ENCODE results near the gene HIF3A.
"Not testable (repeated sequence)": the region's sequence is repeated elsewhere in the genome, so short reads cannot be mapped to it uniquely, and the experiment has no call there.

The HIF3A gene

DNA sequence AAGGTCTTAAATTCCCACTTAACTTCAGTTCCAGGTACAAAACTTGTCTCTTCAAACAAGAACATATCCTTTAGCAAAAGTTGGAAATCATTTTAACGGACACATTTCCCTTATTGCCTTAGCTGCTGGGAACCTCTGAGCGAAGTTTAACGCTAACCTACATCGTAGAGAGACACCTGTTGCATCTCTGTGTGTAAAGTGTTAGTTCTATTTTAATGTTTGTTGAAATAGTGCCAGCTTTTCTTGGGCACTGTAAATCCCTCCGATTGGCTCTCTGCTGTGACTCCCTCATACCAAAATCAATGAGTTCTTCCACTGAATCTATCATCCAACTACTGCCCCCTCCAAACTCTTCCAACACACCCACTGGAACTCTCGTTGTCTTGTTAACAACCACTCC is 2.3 kb upstream of the HIF3A start:
- no peak for DNase-seq (ENCODE audit: low spot score)

DNA sequence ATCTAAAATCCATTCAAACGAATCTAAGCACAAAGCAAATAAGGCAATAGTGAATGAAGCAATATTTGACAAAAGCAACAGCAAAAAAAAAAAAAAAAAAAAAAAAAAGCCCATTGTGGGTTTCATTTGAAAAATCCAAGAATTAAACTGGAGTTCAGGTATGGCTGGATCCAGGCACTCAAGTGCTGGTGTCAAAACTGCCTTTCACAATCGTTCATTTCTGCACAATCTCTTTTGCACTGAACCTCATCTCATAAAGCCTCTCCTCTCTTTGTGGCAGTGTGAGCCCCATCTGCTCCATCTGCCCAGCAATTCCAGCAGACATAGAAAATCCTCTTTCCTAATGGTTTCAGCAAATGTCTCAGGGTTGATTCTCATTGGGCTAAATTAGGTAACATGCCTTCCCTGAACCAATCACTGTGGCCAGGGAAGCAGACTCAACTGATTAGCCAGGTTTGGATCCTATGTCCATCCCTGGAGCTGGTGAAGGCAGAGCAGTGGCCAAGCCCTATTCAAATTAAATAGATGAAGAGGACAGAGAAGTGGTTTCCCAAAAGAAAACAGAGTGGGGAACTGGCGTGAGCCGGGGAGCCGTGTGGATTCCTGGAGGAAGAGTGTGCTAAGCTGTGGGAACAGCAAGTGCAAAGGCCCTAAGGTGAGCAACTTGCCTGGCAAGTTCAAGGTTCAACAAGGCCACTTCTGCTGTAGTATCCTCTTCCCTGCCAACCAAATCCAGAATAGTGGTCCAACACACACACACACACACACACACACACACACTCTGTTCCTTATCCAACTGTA is 1.2 kb upstream of the HIF3A start:
- no peak for DNase-seq (ENCODE audit: low spot score)

DNA sequence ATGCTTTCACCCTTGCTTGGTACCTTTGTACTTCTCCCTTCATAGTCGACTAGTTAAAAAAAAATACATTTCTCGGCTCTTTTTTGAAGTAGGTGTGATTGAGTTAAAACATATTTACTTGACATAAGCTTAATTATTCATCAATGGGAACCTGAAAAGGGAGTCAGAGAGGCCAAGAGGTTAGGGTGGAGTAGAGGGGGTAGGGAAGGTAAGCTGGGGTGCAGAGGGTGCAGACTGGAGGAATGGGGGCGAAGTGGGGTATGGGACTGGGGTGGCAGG is 701 bp upstream of the HIF3A start:
- no peak for DNase-seq (ENCODE audit: low spot score)

DNA sequence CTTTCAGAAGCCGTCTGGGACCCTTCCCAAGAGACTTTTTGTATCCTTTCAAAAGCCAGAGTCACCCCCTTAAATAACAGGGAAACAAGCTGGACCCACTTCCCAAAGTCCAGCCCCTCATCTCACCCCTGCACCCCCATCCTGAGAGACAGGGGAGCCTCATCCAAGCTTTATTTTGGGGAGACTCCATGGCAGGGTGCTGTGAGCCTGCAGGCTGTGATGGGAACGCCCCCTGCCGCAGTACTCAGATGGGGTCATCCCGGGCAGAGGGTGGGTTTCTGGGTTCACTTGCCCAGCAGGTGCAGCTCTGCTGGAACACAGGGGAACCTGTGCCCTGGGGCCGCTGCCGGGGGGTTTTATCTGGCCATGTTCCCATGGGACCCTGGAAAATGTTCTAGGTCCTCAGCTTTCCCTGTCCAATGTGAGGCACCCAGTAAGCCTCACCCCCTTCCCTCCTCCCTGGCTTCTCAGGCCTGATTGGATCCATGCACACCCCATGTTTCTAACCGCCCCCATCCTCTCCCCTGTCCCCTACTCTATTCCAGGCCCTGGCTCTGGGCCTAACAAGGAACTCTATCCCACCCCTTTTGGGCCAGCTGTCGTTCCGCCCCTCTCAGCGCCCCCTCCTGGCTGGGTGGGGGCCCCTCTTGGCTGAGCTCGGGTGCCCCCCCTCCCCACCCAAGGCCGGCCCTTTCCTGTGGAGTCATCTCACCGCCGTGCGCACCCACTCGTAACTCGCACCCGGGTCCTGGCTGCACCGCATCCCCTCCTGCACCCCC is 1.0 kb downstream of the HIF3A start:
- DNase-seq (ENCODE audit: low spot score), result peak; percentile 21

DNA sequence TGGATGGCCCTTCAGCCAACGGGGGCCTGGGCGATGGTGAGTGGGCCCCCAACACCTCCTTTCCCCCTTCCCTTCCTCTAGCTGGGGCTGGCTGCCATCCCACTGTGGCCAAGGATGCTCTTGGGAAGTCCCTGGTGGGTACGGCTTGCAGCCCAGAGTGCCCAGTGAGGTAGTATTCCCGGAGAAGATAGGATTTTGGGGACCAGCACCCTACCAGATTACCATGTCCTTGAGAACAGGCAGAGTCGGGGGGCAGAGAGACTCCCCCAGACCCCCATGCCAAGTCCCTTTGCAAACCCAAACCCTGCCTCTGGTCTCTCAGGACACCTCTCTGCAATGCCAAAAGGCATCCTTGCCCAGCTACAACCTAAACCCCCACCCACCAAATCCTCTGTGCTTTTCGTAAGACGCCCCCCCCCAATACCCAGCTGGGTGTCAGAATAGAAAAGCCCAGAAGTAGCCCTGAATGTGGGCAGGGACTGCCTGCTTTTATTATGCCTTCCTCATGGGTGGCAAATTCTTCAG is 1.7 kb downstream of the HIF3A start:
- DNase-seq (ENCODE audit: low spot score), result no peak

DNA sequence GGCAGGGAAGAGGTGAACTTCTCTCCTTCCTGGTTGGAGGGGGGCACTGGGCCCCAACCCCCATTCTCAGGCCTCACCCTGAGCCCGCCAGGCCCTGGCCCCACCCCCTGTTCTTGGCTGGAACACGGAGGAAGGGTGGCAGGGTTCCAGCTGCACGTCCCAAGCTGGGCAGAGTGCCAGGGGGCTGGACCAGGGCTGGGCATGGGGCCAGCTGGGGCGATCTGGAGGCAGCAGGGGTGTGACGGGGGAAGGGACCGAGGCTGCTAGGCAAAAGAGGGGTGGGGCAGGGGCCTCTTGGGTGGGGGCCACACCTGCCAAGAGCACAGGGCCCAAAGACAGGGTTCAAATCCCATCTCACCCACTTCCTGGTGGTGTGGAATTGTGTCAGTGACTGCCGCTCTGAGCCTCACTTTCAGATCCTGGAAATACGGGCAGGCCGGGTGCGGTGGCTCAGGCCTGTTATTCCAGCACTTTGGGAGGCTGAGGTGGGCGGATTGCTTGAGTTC is 2.2 kb downstream of the HIF3A start:
- peak; percentile 90 for DNase-seq (ENCODE audit: low spot score)

DNA sequence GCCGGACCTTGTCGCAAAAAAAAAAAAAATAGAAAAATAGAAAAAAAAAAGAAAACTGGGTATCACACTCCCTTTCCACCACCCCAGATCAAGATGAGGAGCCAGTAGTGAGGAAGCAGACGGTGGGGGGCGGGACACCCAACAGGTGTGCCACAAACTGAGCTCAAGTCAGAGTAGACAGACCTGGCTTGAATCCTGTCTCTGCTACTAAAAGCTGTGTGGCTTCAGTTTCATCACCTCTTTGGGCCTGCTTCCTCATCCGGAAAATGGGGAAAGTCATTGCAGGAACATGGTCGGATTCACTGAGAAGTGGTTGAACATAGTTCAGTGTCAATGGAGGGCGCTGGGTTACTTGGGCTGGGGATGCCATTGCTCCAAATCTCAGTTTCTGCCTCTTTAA is 2.9 kb downstream of the HIF3A start:
- DNase-seq (ENCODE audit: low spot score), result no peak

DNA sequence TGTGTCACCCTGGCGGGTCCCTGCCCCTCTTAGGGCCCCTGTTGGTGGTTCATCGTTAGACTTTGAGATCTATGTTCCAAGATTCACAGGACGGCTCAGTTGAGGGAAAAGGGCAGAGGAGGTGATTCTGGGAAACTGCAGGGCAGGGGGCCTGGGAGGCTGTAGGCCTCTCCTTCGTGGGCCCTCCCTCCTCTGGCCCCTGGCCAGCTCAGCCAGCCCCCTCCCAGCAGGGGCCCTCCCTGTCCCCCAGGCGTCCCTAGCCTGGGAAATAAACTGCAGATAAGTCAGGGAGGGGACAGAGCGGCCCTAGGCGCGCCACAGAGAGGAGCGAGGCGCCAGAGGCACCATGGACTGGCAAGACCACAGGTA is 6.5 kb downstream of the HIF3A start:
- DNase-seq (ENCODE audit: low spot score), result no peak

DNA sequence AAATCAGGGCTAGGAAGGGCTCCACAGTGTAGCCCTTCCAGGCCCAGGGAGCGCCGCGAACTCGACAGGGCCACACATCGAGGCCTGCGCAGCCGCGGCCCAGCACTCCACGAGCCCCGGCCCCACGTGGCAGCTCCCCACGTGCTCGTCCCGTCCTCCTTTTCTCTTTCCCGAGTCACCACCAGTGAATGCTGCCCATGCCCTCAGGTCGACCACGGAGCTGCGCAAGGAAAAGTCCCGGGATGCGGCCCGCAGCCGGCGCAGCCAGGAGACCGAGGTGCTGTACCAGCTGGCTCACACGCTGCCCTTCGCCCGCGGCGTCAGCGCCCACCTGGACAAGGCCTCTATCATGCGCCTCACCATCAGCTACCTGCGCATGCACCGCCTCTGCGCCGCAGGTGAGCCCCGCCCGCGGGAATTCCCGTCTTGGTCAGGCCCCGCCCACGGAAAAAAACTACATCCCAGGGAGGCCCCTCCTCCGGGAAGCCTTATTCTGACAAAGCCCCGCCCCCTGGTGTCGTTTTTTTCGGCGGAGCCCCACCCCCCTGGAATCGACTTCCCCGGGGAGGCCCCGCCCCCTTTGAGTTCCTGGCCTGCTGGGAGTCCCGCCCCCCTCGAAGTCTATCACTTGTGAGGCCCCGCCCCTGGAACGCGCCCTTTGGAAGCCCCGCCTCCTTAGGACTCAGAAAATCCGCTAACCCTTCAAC is 7.0 kb downstream of the HIF3A start:
- DNase-seq (ENCODE audit: low spot score), result no peak

DNA sequence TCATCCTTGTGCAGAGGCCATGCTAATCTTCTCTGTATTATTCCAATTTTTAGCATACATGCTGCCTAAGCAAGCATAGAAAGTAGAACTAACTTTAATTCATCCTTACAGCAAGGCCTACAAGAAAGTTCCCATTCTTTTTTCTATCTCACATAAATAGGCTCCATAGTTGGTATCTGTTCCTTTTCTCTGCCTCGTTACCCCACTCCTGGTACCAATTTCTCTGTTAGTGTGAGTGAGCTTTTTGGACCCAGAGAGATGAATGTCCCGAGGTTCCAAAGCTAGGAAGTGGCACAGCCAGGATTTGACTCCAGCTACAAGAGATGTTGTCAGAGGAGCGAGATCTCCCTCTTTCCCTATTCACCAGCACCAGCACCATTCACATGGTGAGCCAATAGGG is 9.7 kb downstream of the HIF3A start:
- DNase-seq (ENCODE audit: low spot score), result no peak

DNA sequence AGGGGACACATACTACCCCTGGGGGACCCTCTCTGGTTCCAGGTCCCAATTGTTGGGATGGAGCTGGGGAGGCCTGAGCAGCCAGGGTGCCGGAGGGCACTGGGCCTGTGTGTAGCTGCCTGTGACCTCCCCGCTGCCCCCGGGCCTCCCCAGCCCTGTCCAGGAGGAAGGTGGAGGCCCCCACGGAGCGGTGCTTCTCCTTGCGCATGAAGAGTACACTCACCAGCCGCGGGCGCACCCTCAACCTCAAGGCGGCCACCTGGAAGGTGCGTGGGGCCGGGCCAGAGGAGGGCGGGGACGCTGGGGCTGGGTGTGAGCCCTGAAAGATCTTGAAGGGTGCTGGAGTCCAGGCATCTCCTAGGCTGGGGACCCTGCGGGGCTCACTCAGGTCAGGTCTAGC is 11.7 kb downstream of the HIF3A start:
- no peak for DNase-seq (ENCODE audit: low spot score)

DNA sequence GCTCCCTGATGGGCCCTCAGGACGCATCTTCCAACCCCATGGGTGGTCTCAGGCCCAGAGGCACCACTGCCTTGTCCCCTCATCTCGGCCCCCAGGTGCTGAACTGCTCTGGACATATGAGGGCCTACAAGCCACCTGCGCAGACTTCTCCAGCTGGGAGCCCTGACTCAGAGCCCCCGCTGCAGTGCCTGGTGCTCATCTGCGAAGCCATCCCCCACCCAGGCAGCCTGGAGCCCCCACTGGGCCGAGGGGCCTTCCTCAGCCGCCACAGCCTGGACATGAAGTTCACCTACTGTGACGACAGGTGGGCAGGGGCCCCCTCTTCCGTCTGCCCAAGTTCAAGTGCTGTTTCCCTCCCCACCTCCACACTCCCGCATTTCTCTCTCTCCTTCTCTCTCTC is 12.2 kb downstream of the HIF3A start:
- no peak for DNase-seq (ENCODE audit: low spot score)

DNA sequence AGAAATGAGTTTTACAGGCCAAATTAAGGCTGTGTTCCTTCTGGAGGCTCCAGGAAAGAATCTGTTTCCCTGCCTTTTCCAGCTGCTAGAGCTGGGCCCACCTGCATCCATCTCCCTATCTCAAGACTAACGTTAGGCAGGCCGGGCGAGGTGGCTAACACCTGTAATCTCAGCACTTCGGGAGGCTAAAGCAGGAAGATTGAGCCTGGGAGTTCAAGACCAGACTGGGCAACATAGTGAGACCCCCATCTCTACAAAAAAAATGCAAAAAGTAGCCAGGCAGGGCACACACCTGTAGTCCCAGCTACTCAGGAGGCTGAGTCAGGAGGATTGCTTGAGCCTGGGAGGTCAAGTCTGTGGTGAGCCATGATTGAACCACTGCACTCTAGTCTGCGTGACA is 14.6 kb downstream of the HIF3A start:
- no peak for DNase-seq (ENCODE audit: low spot score)

DNA sequence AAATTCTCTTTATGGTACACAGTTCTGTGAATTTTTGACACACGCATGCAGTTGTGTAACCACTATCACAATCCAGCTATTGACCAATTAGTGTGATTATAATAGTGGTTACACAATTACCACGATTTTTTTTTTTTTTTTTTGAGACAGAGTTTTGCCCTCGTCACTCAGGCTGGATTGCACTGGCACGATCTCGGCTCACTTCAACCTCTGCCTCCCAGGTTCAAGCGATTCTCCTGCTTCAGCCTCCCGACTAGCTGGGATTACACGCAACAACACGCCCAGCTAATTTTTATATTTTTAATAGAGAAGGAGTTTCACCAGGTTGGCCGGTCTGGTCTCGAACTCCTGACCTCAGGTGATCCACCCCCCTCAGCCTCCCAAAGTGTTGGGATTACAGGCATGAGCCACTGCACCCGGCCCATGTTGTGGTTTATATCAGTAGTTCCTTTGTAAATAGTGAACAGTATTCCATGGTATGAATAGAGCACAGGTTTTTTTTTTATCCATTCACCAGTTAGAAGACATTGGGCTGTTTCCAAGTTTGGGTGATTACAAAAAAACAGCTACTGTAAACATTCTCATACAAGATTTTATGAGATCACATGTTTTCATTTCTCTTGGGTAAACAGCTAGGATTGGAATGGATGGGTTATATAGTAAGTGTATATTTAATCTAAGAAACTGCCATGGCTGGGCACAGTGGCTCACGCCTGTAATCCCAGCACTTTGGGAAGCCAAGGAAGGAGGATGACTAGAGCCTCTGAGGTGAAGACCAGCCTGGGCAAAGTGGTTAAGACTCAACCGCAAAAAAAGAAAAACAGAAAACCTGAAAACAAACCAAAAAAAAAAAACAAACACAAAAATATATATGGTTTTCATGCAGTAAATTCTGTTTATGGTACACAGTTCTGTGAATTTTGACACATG is 17.0 kb downstream of the HIF3A start:
- not testable (repeated sequence) for DNase-seq (ENCODE audit: low spot score)

DNA sequence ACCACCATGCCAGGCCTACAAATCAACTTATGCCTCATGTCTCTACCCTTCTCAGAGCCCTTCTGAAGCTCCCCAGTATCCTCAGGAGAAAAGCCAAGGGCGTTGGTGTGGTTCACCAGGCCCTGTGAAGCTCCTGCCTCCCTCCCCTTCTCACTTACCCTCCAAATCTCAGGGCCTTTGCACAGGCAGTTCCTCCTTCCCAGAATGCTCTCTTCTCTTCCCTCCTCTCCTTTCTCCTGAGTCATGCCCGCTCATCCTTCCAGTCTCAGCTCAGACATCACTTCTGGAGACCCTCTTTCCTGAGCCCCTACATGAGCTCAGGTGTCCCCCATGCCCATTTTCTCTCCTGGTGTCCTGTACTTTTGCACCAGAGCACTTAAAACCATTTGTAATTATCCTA is 20.5 kb downstream of the HIF3A start:
- DNase-seq (ENCODE audit: low spot score), result no peak

DNA sequence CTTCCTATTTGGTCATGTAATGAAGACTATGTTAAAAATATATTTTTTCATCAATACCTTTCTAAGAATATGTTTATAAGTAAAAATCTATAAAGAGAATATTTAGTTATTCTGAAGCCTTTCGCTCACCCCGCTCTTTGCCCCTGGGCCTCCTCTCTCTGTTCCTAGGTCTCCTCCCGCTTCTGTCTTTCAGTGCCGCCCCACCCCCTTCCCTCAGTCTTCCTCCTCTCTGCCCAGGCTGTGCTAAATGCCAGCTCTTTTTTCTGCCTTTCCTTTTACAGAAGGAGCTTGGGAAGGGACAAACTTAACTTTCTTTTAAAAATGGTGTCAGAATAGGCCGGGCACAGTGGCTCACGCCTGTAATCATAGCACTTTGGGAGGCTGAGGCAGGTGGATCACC is 22.8 kb downstream of the HIF3A start:
- no peak for DNase-seq (ENCODE audit: low spot score)

DNA sequence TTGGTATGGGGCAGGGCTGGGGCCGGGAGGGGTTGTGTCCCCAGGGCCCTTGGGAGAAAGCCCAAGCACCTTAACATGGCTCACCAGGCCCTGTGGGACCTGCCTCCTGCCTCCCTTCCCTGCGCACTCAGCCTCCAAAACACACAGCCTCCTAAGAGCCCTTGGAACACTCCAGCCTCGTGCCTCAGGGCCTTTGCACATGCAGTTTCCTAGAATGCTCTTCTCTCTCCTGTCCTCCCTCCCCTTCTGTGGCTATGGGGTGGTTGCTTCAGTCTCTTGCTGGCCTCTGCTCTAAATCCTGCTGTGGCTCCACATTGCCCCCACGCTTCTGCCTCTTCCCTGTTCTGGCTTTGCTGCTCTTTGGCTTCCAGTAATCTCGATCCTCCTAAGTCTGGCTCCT is 23.7 kb downstream of the HIF3A start:
- DNase-seq (ENCODE audit: low spot score), result no peak

DNA sequence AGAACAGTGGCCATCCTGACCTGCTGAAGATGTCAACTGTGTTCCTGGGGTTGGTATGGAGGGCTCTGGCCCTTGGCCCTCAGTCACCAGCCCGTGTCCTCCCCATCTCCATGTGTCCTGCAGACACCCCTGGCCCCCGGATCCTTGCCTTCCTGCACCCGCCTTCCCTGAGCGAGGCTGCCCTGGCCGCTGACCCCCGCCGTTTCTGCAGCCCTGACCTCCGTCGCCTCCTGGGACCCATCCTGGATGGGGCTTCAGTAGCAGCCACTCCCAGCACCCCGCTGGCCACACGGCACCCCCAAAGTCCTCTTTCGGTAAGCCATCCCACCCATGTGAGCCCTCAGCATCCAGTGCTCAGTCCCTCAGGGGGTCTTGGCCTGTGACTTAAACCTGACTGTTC is 24.8 kb downstream of the HIF3A start:
- no peak for DNase-seq (ENCODE audit: low spot score)

DNA sequence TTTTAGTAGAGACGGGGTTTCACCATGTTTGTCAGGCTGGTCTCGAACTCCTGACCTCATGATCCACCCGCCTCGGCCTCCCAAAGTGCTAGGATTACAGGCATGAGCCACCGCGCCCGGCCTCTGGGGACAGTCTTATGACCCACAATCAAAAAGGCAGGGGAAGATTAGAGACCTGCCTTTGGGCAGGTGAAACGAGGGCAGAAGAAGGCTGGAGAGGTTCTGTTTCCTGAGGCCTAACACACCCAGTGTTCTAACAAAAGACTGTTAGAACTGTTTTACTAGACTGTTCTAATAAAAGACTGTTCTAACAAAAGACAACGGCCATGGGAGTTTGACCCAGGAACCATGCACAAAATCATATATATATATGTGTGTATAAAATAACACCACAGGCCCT is 26.4 kb downstream of the HIF3A start:
- DNase-seq (ENCODE audit: low spot score), result not testable (repeated sequence)

DNA sequence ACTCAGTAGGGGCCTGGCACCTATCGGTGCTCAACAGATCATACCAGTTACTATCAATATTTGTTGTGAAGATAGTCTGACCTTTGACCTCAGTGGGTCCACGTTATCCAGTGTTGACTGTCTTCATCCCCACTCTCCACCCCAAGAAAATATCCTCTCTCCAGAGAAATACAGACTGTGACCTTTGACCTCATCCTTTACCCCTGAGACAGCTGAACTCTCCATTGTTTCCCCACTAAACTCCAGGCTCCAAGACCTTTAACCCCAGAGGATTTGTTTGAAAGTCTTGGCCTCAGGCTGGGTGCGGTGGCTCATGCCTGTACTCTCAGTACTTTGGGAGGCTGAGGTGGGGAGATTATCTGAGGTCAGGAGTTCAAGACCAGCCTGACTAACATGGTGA is 27.4 kb downstream of the HIF3A start:
- no peak for DNase-seq (ENCODE audit: low spot score)

DNA sequence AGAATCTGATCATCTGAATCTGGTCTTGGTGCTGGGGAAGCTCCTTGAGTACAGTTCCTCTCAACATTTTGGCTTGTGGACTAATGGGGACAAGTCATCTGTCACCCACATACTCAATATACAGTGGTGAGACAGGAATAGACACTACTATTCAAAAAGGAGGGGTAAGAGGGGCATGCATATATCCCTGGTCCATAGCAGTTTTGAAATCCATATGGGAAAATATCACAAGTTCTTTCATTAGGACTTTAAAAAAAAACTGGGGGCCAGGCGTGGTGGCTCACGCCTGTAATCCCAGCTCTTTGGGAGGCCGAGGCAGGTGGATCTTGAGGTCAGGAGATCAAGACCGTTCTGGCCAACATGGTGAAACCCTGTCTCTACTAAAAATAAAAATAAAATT is 29.8 kb downstream of the HIF3A start:
- no peak for DNase-seq (ENCODE audit: low spot score)

DNA sequence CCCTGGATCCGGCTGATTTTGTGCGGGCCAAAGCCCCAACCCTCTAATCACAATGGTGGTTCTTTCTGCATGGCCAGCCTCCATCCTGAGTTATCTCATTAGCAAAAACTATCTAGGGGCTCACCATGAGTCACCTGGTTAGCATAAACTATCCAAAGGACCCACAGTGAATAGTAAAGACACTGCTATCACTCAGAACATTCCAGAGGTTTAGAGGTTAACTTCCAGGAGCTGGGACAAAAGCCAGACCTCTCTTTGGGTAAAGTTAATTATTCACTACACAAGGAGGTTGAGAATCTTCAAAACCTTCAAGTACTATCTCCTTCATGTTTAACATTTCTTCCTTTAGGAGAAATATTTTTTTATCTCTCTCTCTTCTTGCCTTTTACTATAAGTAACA is 31.2 kb downstream of the HIF3A start:
- DNase-seq (ENCODE audit: low spot score), result no peak
